ENCODE data around the gene KIFC3. TPM values are rescaled to one million over a fixed set of nuclear protein-coding genes. Genes with fewer than 3 reads are reported as not detected.

Gene KIFC3
- total RNA-seq, 5 donors from 2014 or later (not counting 1 experiment from before 2014, with no cell fraction given), result 0.78 to 4.1 (median 2.7) TPM

- ChIA-PET CTCF (interaction anchor here (0.6 to 2.3 kb wide), 11 partner anchors 14 to 1124 kb away, joined by 3 to 10 read pairs (median 5); partner anchors contain the start of genes CFAP20 (in 1 of the 2) and POLR2C (in 1 of the 2)), POLR2A (interaction anchor here in 1 of 2 donors (0.6 to 1.6 kb wide), 6 partner anchors 9 to 442 kb away, joined by 3 to 13 read pairs (median 4); no protein-coding TSS in a partner anchor)
- Histone ChIP-seq H3K9me3 (no peaks in the 10 kb centered on the region), H3K36me3 (ENCODE audit: control insufficient read depth in 2 of 2, extremely low read depth in 1 of 2, insufficient read depth in 1 of 2, low read length in 1 of 2) (peaks cover 3 to 5% of the 10 kb centered on the region in 2 donors), H3K27me3 (replicated peaks in 1 of 2; ENCODE audit: control insufficient read depth in 2 of 2, extremely low read depth in 1 of 2, insufficient read depth in 2 of 2, low read length in 1 of 2) (no peaks in the 10 kb centered on the region), H3K4me1 (ENCODE audit: control insufficient read depth in 1 of 2, extremely low read depth in 1 of 2, insufficient read depth in 2 of 2, low read length in 2 of 2) (peaks cover 11 to 23% of the 10 kb centered on the region in 2 experiments), H3K4me3 (ENCODE audit: control insufficient read depth in 1 of 2, extremely low read depth in 1 of 2, low read length in 1 of 2) (peak overlapping the region; percentile 85 to 94), H3K27ac (ENCODE audit: low read length) (peak overlapping the region; percentile 61)
- Mint-ChIP-seq H3K9me3 (peaks cover 4 to 11% (median 10%) of the 10 kb centered on the region in 3 donors), H3K27me3 (no peaks in the 10 kb centered on the region), H3K4me3 (peak overlapping the region; percentile 98 to 99 (median 98)), H3K4me1 (peaks cover 21 to 34% (median 28%) of the 10 kb centered on the region in 3 donors), H3K36me3 (peaks cover 3% of the 10 kb centered on the region), H3K27ac (peak overlapping the region; percentile 96 to 98)
- DNase-seq (peak; percentile 92 to 99 (median 97)), ATAC-seq (replicated peaks in 1 of 4) (peak; percentile 90 to 93 (median 90))
- WGBS (ENCODE audit: insufficient coverage), result 1% methylated on average over 42 of the region's 45 CpGs
These were observed 67.2 kb downstream of the KIFC3 start for GRCh38 chr16:57734925-57735754.

- H3K27me3 ChIP-seq (replicated peaks in 1 of 2; ENCODE audit: control insufficient read depth in 2 of 2, extremely low read depth in 1 of 2, insufficient read depth in 2 of 2, low read length in 1 of 2), result no peaks in the 10 kb centered on the region
- peaks cover 4 to 11% (median 10%) of the 10 kb centered on the region in 3 donors for H3K9me3 Mint-ChIP-seq
- DNase-seq, result no peak
- peaks cover 3 to 5% of the 10 kb centered on the region in 2 donors for H3K36me3 ChIP-seq (ENCODE audit: control insufficient read depth in 2 of 2, extremely low read depth in 1 of 2, insufficient read depth in 1 of 2, low read length in 1 of 2)
- H3K4me3 ChIP-seq (ENCODE audit: control insufficient read depth in 1 of 2, extremely low read depth in 1 of 2, low read length in 1 of 2), result peak overlapping the region; percentile 79 to 85
- no peak for ATAC-seq (replicated peaks in 1 of 4)
- WGBS (ENCODE audit: insufficient coverage), result 60% methylated on average over 15 of the region's 20 CpGs
- ChIA-PET CTCF (interaction anchor here (0.6 to 1.2 kb wide), 4 partner anchors 13 to 1123 kb away, joined by 4 to 7 read pairs (median 5); no protein-coding TSS in a partner anchor), POLR2A (interaction anchor here in 1 of 2 donors (1.1 kb wide), 1 partner anchor 437 kb away, joined by 13 read pairs; no protein-coding TSS in a partner anchor)
- H3K27me3 Mint-ChIP-seq, result no peaks in the 10 kb centered on the region
- H3K27ac ChIP-seq (ENCODE audit: low read length), result peak overlapping the region; percentile 61
- H3K9me3 ChIP-seq, result no peaks in the 10 kb centered on the region
- H3K27ac Mint-ChIP-seq, result peak overlapping the region; percentile 96 to 98
- peaks cover 11 to 23% of the 10 kb centered on the region in 2 experiments for H3K4me1 ChIP-seq (ENCODE audit: control insufficient read depth in 1 of 2, extremely low read depth in 1 of 2, insufficient read depth in 2 of 2, low read length in 2 of 2)
- H3K36me3 Mint-ChIP-seq, result peaks cover 3% of the 10 kb centered on the region
- peaks cover 21 to 34% (median 28%) of the 10 kb centered on the region in 3 donors for H3K4me1 Mint-ChIP-seq
- H3K4me3 Mint-ChIP-seq, result peak overlapping the region; percentile 98 to 99 (median 98)
These were observed 67.9 kb downstream of the KIFC3 start for GRCh38 chr16:57734308-57734924.

- H3K4me3 Mint-ChIP-seq, result peak overlapping the region in 2 of 3 donors; percentile 62 to 99
- ChIA-PET CTCF (no interaction called here), POLR2A (no interaction called here)
- peaks cover 3% of the 10 kb centered on the region for H3K36me3 Mint-ChIP-seq
- WGBS (ENCODE audit: insufficient coverage), result no CpG with 5 or more reads among the region's 2 CpGs
- no peaks in the 10 kb centered on the region for H3K36me3 ChIP-seq (ENCODE audit: control insufficient read depth in 2 of 2, extremely low read depth in 1 of 2, insufficient read depth in 1 of 2, low read length in 1 of 2)
- peaks cover 4 to 11% (median 10%) of the 10 kb centered on the region in 3 donors for H3K9me3 Mint-ChIP-seq
- no peak overlapping the region for H3K4me3 ChIP-seq (ENCODE audit: control insufficient read depth in 1 of 2, extremely low read depth in 1 of 2, low read length in 1 of 2)
- H3K9me3 ChIP-seq, result no peaks in the 10 kb centered on the region
- H3K27me3 Mint-ChIP-seq, result no peaks in the 10 kb centered on the region
- no peak overlapping the region for H3K27ac Mint-ChIP-seq
- no peak overlapping the region for H3K27ac ChIP-seq (ENCODE audit: low read length)
- H3K4me1 ChIP-seq (ENCODE audit: control insufficient read depth in 1 of 2, extremely low read depth in 1 of 2, insufficient read depth in 2 of 2, low read length in 2 of 2), result peaks cover 11 to 23% of the 10 kb centered on the region in 2 experiments
- no peaks in the 10 kb centered on the region for H3K27me3 ChIP-seq (replicated peaks in 1 of 2; ENCODE audit: control insufficient read depth in 2 of 2, extremely low read depth in 1 of 2, insufficient read depth in 2 of 2, low read length in 1 of 2)
- no peak for DNase-seq
- H3K4me1 Mint-ChIP-seq, result peaks cover 21 to 31% (median 28%) of the 10 kb centered on the region in 3 donors
- no peak for ATAC-seq (replicated peaks in 1 of 4)
These were observed 69.6 kb downstream of the KIFC3 start for GRCh38 chr16:57732714-57733113.

GRCh38 chr16:57732037-57732436 is 70.3 kb downstream of the KIFC3 start:
- ChIA-PET POLR2A (interaction anchor here in 1 of 2 donors (0.6 kb wide), 1 partner anchor 162 kb away, joined by 3 read pairs; no protein-coding TSS in a partner anchor), CTCF (interaction anchor here in 1 of 2 donors (0.6 kb wide), 1 partner anchor 578 kb away, joined by 3 read pairs; no protein-coding TSS in a partner anchor)

GRCh38 chr16:57730771-57731730 is 71.2 kb downstream of the KIFC3 start:
- ChIA-PET CTCF (interaction anchor here in 1 of 2 donors (0.5 kb wide), 1 partner anchor 134 kb away, joined by 3 read pairs; no protein-coding TSS in a partner anchor), POLR2A (no interaction called here)
- WGBS (ENCODE audit: insufficient coverage), result 98% methylated on average over 10 of the region's 13 CpGs
- Histone ChIP-seq H3K4me3 (ENCODE audit: control insufficient read depth in 1 of 2, extremely low read depth in 1 of 2, low read length in 1 of 2) (no peak overlapping the region), H3K9me3 (no peaks in the 10 kb centered on the region), H3K27ac (ENCODE audit: low read length) (no peak overlapping the region), H3K4me1 (ENCODE audit: control insufficient read depth in 1 of 2, extremely low read depth in 1 of 2, insufficient read depth in 2 of 2, low read length in 2 of 2) (peaks cover 3 to 10% of the 10 kb centered on the region in 2 experiments), H3K36me3 (ENCODE audit: control insufficient read depth in 2 of 2, extremely low read depth in 1 of 2, insufficient read depth in 1 of 2, low read length in 1 of 2) (no peaks in the 10 kb centered on the region), H3K27me3 (replicated peaks in 1 of 2; ENCODE audit: control insufficient read depth in 2 of 2, extremely low read depth in 1 of 2, insufficient read depth in 2 of 2, low read length in 1 of 2) (peaks cover 0 to 2% of the 10 kb centered on the region in 2 experiments)
- DNase-seq, result no peak
- H3K9me3 Mint-ChIP-seq, result peaks cover 4 to 11% (median 10%) of the 10 kb centered on the region in 3 donors
- no peak overlapping the region for H3K4me3 Mint-ChIP-seq
- ATAC-seq (replicated peaks in 1 of 4), result no peak
- H3K27ac Mint-ChIP-seq, result no peak overlapping the region
- peaks cover 3% of the 10 kb centered on the region for H3K36me3 Mint-ChIP-seq
- H3K4me1 Mint-ChIP-seq, result peaks cover 9 to 15% (median 15%) of the 10 kb centered on the region in 3 donors
- H3K27me3 Mint-ChIP-seq, result no peaks in the 10 kb centered on the region

More at GRCh38 chr16:57732037-57732436, 70.3 kb downstream of the KIFC3 start:
- H3K36me3 Mint-ChIP-seq, result peaks cover 3% of the 10 kb centered on the region
- Histone ChIP-seq H3K9me3 (no peaks in the 10 kb centered on the region), H3K27ac (ENCODE audit: low read length) (no peak overlapping the region), H3K4me3 (ENCODE audit: control insufficient read depth in 1 of 2, extremely low read depth in 1 of 2, low read length in 1 of 2) (no peak overlapping the region), H3K27me3 (replicated peaks in 1 of 2; ENCODE audit: control insufficient read depth in 2 of 2, extremely low read depth in 1 of 2, insufficient read depth in 2 of 2, low read length in 1 of 2) (no peaks in the 10 kb centered on the region), H3K36me3 (ENCODE audit: control insufficient read depth in 2 of 2, extremely low read depth in 1 of 2, insufficient read depth in 1 of 2, low read length in 1 of 2) (no peaks in the 10 kb centered on the region), H3K4me1 (ENCODE audit: control insufficient read depth in 1 of 2, extremely low read depth in 1 of 2, insufficient read depth in 2 of 2, low read length in 2 of 2) (peaks cover 10 to 20% of the 10 kb centered on the region in 2 experiments)
- no peaks in the 10 kb centered on the region for H3K27me3 Mint-ChIP-seq
- DNase-seq (no peak), ATAC-seq (replicated peaks in 1 of 4) (no peak)
- no peak overlapping the region for H3K27ac Mint-ChIP-seq
- H3K4me1 Mint-ChIP-seq, result peaks cover 18 to 24% (median 21%) of the 10 kb centered on the region in 3 donors
- WGBS (ENCODE audit: insufficient coverage), result no CpG with 5 or more reads among the region's 2 CpGs
- peaks cover 4 to 11% (median 10%) of the 10 kb centered on the region in 3 donors for H3K9me3 Mint-ChIP-seq
- H3K4me3 Mint-ChIP-seq, result no peak overlapping the region

Data from T-cell (primary cell).